TTC549 (cell line): ENCODE data around the gene AHCYL2.
"Not testable (repeated sequence)": the region's sequence is repeated elsewhere in the genome, so short reads cannot be mapped to it uniquely, and the experiment has no call there.

ENCODE experiments used
- FAIRE-seq: peaks from 2 replicates; lab custom pipeline; 2012; peaks lifted over from hg19 to GRCh38; lab: Jason Lieb, UNC

Gene AHCYL2

GRCh38 chr7:129427526-129428045, 202.8 kb downstream of the AHCYL2 start:
- no peak for FAIRE-seq

GRCh38 chr7:129431911-129432643, 207.2 kb downstream of the AHCYL2 start:
- no peak for FAIRE-seq

- no peak for FAIRE-seq
Measured at GRCh38 chr7:129433847-129434674, 209.2 kb downstream of the AHCYL2 start, which contains the start of gene STRIP2. TSS of gene STRIP2 (plus strand) at chr7:129434432. CDS start at chr7:129434473, 41 bp downstream.

- FAIRE-seq, result no peak
Measured at GRCh38 chr7:129434675-129435318, 210.0 kb downstream of the AHCYL2 start.

GRCh38 chr7:129435414-129435829, 210.6 kb downstream of the AHCYL2 start:
- FAIRE-seq, result no peak

- no peak for FAIRE-seq
Measured at GRCh38 chr7:129436335-129436923, 211.6 kb downstream of the AHCYL2 start.

GRCh38 chr7:129437190-129437589, 212.4 kb downstream of the AHCYL2 start:
- FAIRE-seq, result no peak

- no peak for FAIRE-seq
Measured at GRCh38 chr7:129438281-129438838, 213.5 kb downstream of the AHCYL2 start.

GRCh38 chr7:129438839-129439651, 214.2 kb downstream of the AHCYL2 start:
- FAIRE-seq, result no peak

GRCh38 chr7:129439963-129440625, 215.3 kb downstream of the AHCYL2 start:
- no peak for FAIRE-seq

GRCh38 chr7:129443612-129444011, 218.8 kb downstream of the AHCYL2 start:
- FAIRE-seq, result no peak

GRCh38 chr7:129444776-129445175, 219.9 kb downstream of the AHCYL2 start:
- not testable (repeated sequence) for FAIRE-seq

- not testable (repeated sequence) for FAIRE-seq
Measured at GRCh38 chr7:129446925-129447324, 222.1 kb downstream of the AHCYL2 start.

GRCh38 chr7:129447445-129447844, 222.6 kb downstream of the AHCYL2 start:
- not testable (repeated sequence) for FAIRE-seq

GRCh38 chr7:129448608-129449007, 223.8 kb downstream of the AHCYL2 start:
- FAIRE-seq, result not testable (repeated sequence)

- FAIRE-seq, result no peak
Measured at GRCh38 chr7:129450295-129450694, 225.5 kb downstream of the AHCYL2 start.

- FAIRE-seq, result no peak
Measured at GRCh38 chr7:129452589-129453231, 227.9 kb downstream of the AHCYL2 start.

GRCh38 chr7:129453510-129454248, 228.8 kb downstream of the AHCYL2 start:
- FAIRE-seq, result no peak

- no peak for FAIRE-seq
Measured at GRCh38 chr7:129454249-129454551, 229.4 kb downstream of the AHCYL2 start.
